Heart left ventricle (tissue), 13 donors: Measurements from ENCODE around the gene NOX5.

ENCODE experiments used
- CTCF ChIP-seq, 12 donors: fragments of 200-600 bp; sonication (generic) in 4 of 12; IDR thresholded peaks; one replicate each; pipeline versions ENCODE4 v1.5.0 to v1.8.0; 2018 to 2022; ENCODE audit warnings: antibody characterized with exemption in 12 of 12, mild to moderate bottlenecking in 5 of 12
- POLR2A ChIP-seq, 2 donors: fragments of 450-650 bp; IDR thresholded peaks; one replicate each; pipeline ENCODE4 v1.6.1; 2017; ENCODE audit warnings: antibody characterized with exemption in 2 of 2, mild to moderate bottlenecking in 2 of 2, moderate library complexity in 2 of 2
- donor health status: ischemic (EF 13 %, LVEDD 7.1; RV severe dilation, severe dysfunction).
- donor health status: DM: no; HTN: yes; CAD: no.
- donor health status: DM: no; HTN: no; CAD: no.
- donor health status: ischemic (EF 25% LVEDD 6.9; RV normal size, moderate dysfunction).
- donor health status: ischemic (EF 25% LVEDD 5.7; RV mildly dilated, moderate dysfunction).
- donor health status: ischemic (EF 35%, LVEDD 5.7; RV mildly dilated, moderate dysfunction).
- donor health status: nonischemic (EF 11% LVEDD 7.7; RV severe dilation, severe dysfunction).
- donor health status: DM: yes; HTN: yes; CAD: no.
- donor health status: PGD.
- donor health status: ischemic (EF 29% LVEDD 5.4; RV normal size, mild dysfunction).
- donor health status: nonischemic (EF 23%, LVEDD 6.1; RV moderate dilation, normal function).

GRCh38 chr15:69089258-69089657 lies 74.8 kb downstream of the NOX5 start:
- no peak for TF ChIP-seq CTCF (IDR thresholded peaks at IDR 0.05)
- no peak for TF ChIP-seq POLR2A (IDR thresholded peaks at IDR 0.05)
